ENCODE data around the gene DAGLB.

Gene DAGLB

GRCh38 chr7:6365451-6365850 is 82.3 kb downstream of the DAGLB start:
- DNase-seq (ENCODE audit: low read depth in 2 of 2) = no peak

- DNase-seq (ENCODE audit: low read depth in 2 of 2) = no peak
Measured at GRCh38 chr7:6360841-6361240, 86.9 kb downstream of the DAGLB start.

GRCh38 chr7:6359734-6360133 is 88.0 kb downstream of the DAGLB start:
- DNase-seq (ENCODE audit: low read depth in 2 of 2) = no peak

Measured in stimulated activated CD8-positive, alpha-beta memory T cell treated with anti-CD3 and anti-CD28 coated beads, Interleukin-7, amount 100 ng/mL, for 1 hour (primary cell).